ENCODE measurements around the gene CEP350. TPM values are rescaled to one million over a fixed set of nuclear protein-coding genes. Genes with fewer than 3 reads are reported as not detected.

CEP350 gene
- total and polyA plus RNA-seq, 2 of the 4 experiments (the other 2 are of a cell fraction) = 5.0 to 36.4 TPM

DNA sequence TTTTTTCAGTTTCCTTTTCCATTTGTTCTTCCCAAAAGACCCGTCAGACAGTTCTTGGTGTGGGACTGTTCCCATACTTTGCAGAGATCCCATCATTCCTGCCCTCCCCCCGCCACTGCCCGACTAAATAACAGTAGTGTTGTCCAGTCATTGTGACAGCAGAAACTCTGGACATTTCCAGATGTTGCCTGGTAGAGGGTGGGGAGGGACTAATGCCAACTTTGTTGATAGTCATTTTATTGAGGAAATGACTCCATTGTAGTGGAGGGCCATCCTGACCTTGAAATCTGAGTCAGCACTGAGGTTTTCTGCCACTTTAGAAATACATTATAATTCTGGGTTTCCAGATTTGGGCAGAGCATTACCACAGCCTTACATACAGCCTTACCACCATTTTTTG, 85.4 kb downstream of the CEP350 start:
- H3K23ac ChIP-seq (ENCODE audit: low read depth, low read length) = no peak overlapping the region
- no peaks in the 10 kb centered on the region for H3K9me3 ChIP-seq (ENCODE audit: control insufficient read depth, insufficient read depth, low read length)
- peaks cover 3% of the 10 kb centered on the region for H3K9me1 ChIP-seq (ENCODE audit: insufficient read depth, low read length)
- no peak overlapping the region for H3K18ac ChIP-seq (ENCODE audit: low read depth, low read length)
- no peak overlapping the region for H2BK20ac ChIP-seq (ENCODE audit: low read depth, low read length)
- H3K56ac ChIP-seq (ENCODE audit: extremely low read depth, insufficient read depth, low read length) = no peak overlapping the region
- intact Hi-C loops (cut with micrococcal nuclease) = no loop called here
- H3K79me1 ChIP-seq (ENCODE audit: low read depth in 1 of 2, low read length in 2 of 2) = peaks cover 0 to 9% of the 10 kb centered on the region in 2 experiments; a peak in 3 of 4 replicates
- H2BK120ac ChIP-seq (ENCODE audit: low read depth, low read length) = no peak overlapping the region
- ChIA-PET CTCF (no interaction called here), POLR2A (ENCODE audit: unreplicated experiment) (no interaction called here)
- H2BK15ac ChIP-seq (ENCODE audit: low read depth, low read length) = no peak overlapping the region
- H4K91ac ChIP-seq (ENCODE audit: insufficient read depth, low read depth, low read length) = no peak overlapping the region
- peaks cover 13% of the 10 kb centered on the region for H3K36me3 ChIP-seq (ENCODE audit: control insufficient read depth, insufficient read depth, low read length)
- 0 out of 2 replicates have a peak overlapping the region, but pooled peaks have one; percentile 22 for H3K27ac ChIP-seq (ENCODE audit: insufficient read depth, low read length)
- H3K4me1 ChIP-seq (ENCODE audit: control insufficient read depth, insufficient read depth, low read length) = peaks cover 7% of the 10 kb centered on the region
- no CpG with 5 or more reads among the region's 3 CpGs for WGBS, 2 experiments (ENCODE audit: extremely low coverage in 2 of 2, insufficient read length in 1 of 2)
- H2AK9ac ChIP-seq (replicated peaks; ENCODE audit: low read depth, low read length, poor library complexity) = no peak overlapping the region
- dilution Hi-C loops (cut with HindIII; ENCODE audit: low sequenced_read_pairs, unreplicated experiment) = loop anchor here (25.0 kb wide), 1 partner anchor 122 kb away; the partner anchor contains the start of gene QSOX1
- H3K9ac ChIP-seq (ENCODE audit: low read depth, low read length) = no peak overlapping the region
- H3K14ac ChIP-seq (replicated peaks; ENCODE audit: low read depth, low read length) = no peak overlapping the region
- no peaks in the 10 kb centered on the region for H3K27me3 ChIP-seq (ENCODE audit: control insufficient read depth, insufficient read depth, low read length)
- H2AK5ac ChIP-seq (ENCODE audit: low read depth, low read length) = no peak overlapping the region
- H3K4me3 ChIP-seq (ENCODE audit: insufficient read depth, low read depth, low read length) = no peak overlapping the region
- DNase-seq (peak; percentile 37), ATAC-seq (ENCODE audit: low read depth) (no peak)
- peaks cover 6% of the 10 kb centered on the region; the same call in 1 of the 2 replicates for H4K20me1 ChIP-seq (ENCODE audit: insufficient read depth, low read length)
- TF ChIP-seq RFX5 (IDR thresholded peaks at IDR 0.05; ENCODE audit: low read depth, low read length) (no peak), MAZ (IDR thresholded peaks at IDR 0.05; ENCODE audit: borderline replicate concordance, low read depth, low read length) (no peak), BHLHE40 (IDR thresholded peaks at IDR 0.05; ENCODE audit: low read depth, low read length) (no peak), RAD21 (IDR thresholded peaks at IDR 0.05; ENCODE audit: low read length) (no peak), MAFK (IDR thresholded peaks at IDR 0.05; ENCODE audit: low read depth, low read length) (no peak), RCOR1 (IDR thresholded peaks at IDR 0.05; ENCODE audit: insufficient replicate concordance, low read length) (no peak), CEBPB (IDR thresholded peaks at IDR 0.05; ENCODE audit: low read depth, low read length) (no peak), CHD1 (IDR thresholded peaks at IDR 0.05; ENCODE audit: low read depth, low read length) (no peak), FOS (IDR thresholded peaks at IDR 0.05; ENCODE audit: low read depth, low read length) (no peak), NFE2L2 (IDR thresholded peaks at IDR 0.05; ENCODE audit: low read depth, low read length) (no peak)
- TF ChIP-seq, protein P1, sequence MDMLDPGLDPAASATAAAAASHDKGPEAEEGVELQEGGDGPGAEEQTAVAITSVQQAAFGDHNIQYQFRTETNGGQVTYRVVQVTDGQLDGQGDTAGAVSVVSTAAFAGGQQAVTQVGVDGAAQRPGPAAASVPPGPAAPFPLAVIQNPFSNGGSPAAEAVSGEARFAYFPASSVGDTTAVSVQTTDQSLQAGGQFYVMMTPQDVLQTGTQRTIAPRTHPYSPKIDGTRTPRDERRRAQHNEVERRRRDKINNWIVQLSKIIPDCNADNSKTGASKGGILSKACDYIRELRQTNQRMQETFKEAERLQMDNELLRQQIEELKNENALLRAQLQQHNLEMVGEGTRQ (IDR thresholded peaks at IDR 0.05; ENCODE audit: low read depth, low read length) = no peak
- no peak overlapping the region for H4K8ac ChIP-seq (ENCODE audit: low read depth in 2 of 2, low read length in 2 of 2)
- peak overlapping the region; percentile 31 for H2BK5ac ChIP-seq (ENCODE audit: low read depth, low read length, poor library complexity, severe bottlenecking)
- H4K5ac ChIP-seq (ENCODE audit: low read depth, low read length) = no peak overlapping the region
- no peak overlapping the region for H3K4ac ChIP-seq (ENCODE audit: low read depth, low read length)
- BruUV-seq (replicated peaks) = no TSS peak
- no peak overlapping the region for H3K4me2 ChIP-seq (ENCODE audit: low read depth, low read length)
- in situ Hi-C loops (cut with MboI; ENCODE audit: low sequenced_read_pairs) = no loop called here
- H2AFZ ChIP-seq (replicated peaks; ENCODE audit: low read length, poor library complexity) = no peak overlapping the region
